Measurements from ENCODE around the gene KCP.
"Not testable (repeated sequence)": the region's sequence is repeated elsewhere in the genome, so short reads cannot be mapped to it uniquely, and the experiment has no call there.

The KCP gene

GRCh38 chr7:128948976-128949760, 38.7 kb upstream of the KCP start:
- TF ChIP-seq CTCF (IDR thresholded peaks at IDR 0.05) = no peak
- no peak for DNase-seq (ENCODE audit: low spot score)
- no peak overlapping the region for H3K4me3 ChIP-seq
- H3K27ac ChIP-seq = no peak overlapping the region

DNA sequence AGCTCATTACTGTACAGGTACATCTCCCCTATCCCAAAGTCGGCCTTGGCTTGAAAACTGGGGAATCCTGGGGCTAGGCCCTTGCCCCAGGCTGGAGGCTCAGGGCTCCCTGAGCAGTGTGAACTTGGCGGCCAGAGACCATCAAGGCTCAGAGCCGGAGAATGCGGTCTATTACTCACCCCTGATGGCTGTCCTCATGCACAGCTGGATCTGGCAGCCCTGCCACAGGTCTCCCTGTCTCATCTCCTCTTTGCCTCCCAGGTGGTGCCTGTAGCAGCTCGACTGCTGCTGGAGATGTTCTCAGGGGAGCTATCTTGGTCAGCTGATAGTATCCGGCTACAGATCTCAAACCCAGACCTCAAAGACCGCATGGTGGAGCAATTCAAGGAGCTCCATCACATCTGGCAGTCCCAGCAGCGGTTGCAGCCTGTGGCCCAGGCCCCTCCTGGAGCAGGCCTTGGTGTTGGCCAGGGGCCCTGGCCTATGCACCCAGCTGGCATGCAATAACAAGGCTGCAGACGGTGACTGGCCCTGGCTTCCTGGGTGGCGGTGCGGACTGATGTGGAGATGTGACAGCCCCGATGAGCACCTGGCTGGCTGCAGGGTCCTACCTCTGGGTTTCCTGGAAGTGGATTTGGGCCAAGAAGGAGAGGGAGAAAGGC, 37.9 kb upstream of the KCP start:
- H3K4me3 ChIP-seq = no peak overlapping the region
- no peak for TF ChIP-seq CTCF (IDR thresholded peaks at IDR 0.05)
- no peak for DNase-seq (ENCODE audit: low spot score)
- H3K27ac ChIP-seq = no peak overlapping the region

DNA sequence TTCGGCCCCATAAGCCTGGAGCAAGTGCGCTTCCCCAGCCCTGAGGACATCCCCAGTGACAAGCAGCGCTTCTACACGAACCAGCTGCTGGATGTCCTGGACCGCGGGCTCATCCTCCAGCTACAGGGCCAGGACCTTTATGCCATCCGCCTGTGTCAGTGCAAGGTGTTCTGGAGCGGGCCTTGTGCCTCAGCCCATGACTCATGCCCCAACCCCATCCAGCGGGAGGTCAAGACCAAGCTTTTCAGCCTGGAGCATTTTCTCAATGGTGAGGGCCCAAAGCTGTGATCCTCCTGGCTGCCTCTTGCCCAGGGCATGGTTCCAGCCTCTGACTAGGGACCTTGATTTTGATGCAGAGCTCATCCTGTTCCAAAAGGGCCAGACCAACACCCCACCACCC, 37.3 kb upstream of the KCP start:
- Histone ChIP-seq H3K27ac (no peak overlapping the region), H3K4me3 (no peak overlapping the region)
- no peak for TF ChIP-seq CTCF (IDR thresholded peaks at IDR 0.05)
- DNase-seq (ENCODE audit: low spot score) = no peak

DNA sequence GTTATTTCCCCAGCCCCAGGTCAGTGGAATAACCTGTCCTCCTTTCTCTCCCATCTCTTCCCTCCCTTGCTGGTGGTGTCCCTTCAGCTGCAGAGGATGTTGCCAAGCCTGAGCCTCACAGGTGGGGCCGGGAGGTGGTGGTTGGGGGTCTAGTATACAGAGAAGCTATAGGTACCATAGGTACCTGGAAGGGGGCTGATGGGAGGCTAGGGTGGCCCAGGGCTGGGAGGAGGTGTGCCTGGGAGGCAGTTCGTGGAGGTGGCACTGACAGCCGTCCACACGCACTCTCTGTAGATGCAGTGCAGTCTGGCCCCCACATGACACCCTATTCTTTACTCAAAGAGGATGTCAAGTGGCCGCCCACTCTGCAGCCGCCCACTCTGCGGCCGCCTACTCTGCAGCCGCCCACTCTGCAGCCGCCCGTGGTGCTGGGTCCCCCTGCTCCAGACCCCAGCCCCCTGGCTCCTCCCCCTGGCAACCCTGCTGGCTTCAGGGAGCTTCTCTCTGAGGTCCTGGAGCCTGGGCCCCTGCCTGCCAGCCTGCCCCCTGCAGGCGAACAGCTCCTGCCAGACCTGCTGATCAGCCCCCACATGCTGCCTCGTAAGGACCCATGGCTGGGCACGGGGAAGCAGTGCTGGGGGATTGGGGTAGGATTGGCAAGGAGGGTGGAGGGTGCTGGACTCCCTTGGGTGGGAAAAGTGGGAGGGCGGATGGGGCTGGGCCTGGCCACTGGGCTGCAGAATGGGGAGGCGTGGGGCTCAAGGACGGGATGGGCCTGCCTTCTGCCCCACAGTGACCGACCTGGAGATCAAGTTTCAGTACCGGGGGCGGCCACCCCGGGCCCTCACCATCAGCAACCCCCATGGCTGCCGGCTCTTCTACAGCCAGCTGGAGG, 36.7 kb upstream of the KCP start:
- no peak for DNase-seq (ENCODE audit: low spot score)
- no peak for TF ChIP-seq CTCF (IDR thresholded peaks at IDR 0.05)
- H3K27ac ChIP-seq = no peak overlapping the region
- H3K4me3 ChIP-seq = no peak overlapping the region

DNA sequence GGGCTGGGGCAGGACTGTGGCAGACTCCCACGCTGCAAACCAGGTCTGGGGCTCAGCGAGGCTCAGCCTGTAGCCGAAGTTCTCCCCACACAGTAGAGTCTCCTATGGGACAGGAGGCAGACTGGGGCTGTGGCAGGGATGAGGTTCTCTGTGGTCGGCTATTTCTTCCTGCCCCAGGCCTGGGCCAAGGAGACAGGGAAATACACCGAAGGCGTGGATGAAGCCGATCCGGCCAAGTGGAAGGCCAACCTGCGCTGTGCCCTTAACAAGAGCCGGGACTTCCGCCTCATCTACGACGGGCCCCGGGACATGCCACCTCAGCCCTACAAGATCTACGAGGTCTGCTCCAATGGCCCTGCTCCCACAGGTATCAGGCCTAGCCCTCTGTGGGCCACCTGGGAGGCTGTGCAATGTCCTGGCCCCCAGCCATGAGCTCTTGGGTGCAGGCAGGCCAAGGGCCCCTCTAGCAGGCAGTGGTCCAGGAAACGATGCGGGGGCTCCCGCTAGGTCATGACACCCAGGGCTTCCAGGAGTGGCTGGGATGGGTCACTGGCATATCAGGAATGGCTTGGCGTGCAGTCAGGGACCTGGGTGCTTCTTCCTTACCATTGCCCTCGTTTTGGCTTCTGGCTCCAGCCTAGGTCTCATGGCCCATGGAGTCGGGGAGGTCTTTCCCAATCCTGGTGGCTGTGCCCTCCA, 35.3 kb upstream of the KCP start:
- Histone ChIP-seq H3K4me3 (no peak overlapping the region), H3K27ac (no peak overlapping the region)
- TF ChIP-seq CTCF (IDR thresholded peaks at IDR 0.05) = no peak
- no peak for DNase-seq (ENCODE audit: low spot score)

GRCh38 chr7:128944487-128945236, 34.2 kb upstream of the KCP start:
- Histone ChIP-seq H3K4me3 (no peak overlapping the region), H3K27ac (no peak overlapping the region)
- no peak for DNase-seq (ENCODE audit: low spot score)
- TF ChIP-seq CTCF (IDR thresholded peaks at IDR 0.05) = no peak

DNA sequence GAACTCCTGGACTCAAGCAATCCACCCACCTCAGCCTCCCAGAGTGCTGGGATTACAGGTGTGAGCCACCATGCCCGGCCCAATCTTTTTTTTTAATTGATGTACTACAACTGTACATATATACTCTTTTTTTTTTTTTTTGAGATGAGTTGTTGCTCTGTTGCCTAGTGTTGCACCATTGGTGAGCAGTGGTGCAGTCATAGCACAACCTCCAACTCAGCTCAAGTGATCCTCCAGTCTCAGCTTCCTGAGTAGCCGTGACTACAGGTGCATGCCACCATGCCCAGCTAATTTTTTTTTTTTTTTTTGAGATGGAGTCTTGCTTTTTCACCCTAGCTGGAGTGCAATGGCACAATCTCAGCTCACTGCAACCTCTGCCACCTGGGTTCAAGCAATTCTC, 32.7 kb upstream of the KCP start:
- not testable (repeated sequence) for H3K4me3 ChIP-seq; H3K27ac ChIP-seq; DNase-seq (ENCODE audit: low spot score)

All from coronary artery (tissue), 2 donors.